GM13977 (cell line): ENCODE measurements around the gene FKBP11.

Experiments
- DNase-seq: peaks from one replicate; pipeline ENCODE4 v3.0.0; 2012; ENCODE audit warnings: low spot score
- CTCF ChIP-seq: IDR thresholded peaks from 2 replicates; pipeline ENCODE4 v1.5.1; 2012; ENCODE audit warnings: mild to moderate bottlenecking, control low read depth; ENCODE audit not compliant: insufficient read depth; ENCODE audit errors: extremely low read depth, missing control alignments
- in situ Hi-C: fragments of 300-500 bp; cut with MboI; formaldehyde crosslinking; loops from one replicate; pipeline ENCODE4 v1.12.0; 2022; ENCODE audit warnings: low sequenced_read_pairs, low pct_unique_long_range_greater_than_20kb, mixed read lengths, inconsistent platforms; ENCODE audit not compliant: unreplicated experiment

Gene FKBP11

GRCh38 chr12:48946205-48946604 is 20.9 kb upstream of the FKBP11 start:
- DNase-seq = no peak
- in situ Hi-C loops = no loop called here
- no peak for TF ChIP-seq CTCF

GRCh38 chr12:48943221-48943620 is 17.9 kb upstream of the FKBP11 start:
- no peak for DNase-seq
- in situ Hi-C loops = no loop called here
- no peak for TF ChIP-seq CTCF

- DNase-seq = no peak
- TF ChIP-seq CTCF = no peak
- in situ Hi-C loops = no loop called here
Observed at GRCh38 chr12:48940181-48940580, 14.9 kb upstream of the FKBP11 start.

- no peak for DNase-seq
- TF ChIP-seq CTCF = no peak
- in situ Hi-C loops = no loop called here
Observed at GRCh38 chr12:48938805-48939204, 13.5 kb upstream of the FKBP11 start.

- in situ Hi-C loops = no loop called here
- TF ChIP-seq CTCF = no peak
- DNase-seq = no peak
Observed at GRCh38 chr12:48937170-48937569, 11.9 kb upstream of the FKBP11 start.

- in situ Hi-C loops = no loop called here
- DNase-seq = peak; percentile 82
- TF ChIP-seq CTCF = peak; percentile 89
Observed at GRCh38 chr12:48936379-48936979, 11.2 kb upstream of the FKBP11 start.

GRCh38 chr12:48934312-48934706 is 9.0 kb upstream of the FKBP11 start:
- no peak for DNase-seq
- peak; percentile 35 for TF ChIP-seq CTCF
- in situ Hi-C loops = no loop called here
